Esophagus squamous epithelium (tissue), 5 donors: ENCODE data around the gene CPLANE1. TPM values are rescaled to one million over a fixed set of nuclear protein-coding genes. Genes with fewer than 3 reads are reported as not detected.

Experiments used
- DNase-seq: peaks from one replicate; lab custom pipeline; 2025; lab: John Stamatoyannopoulos, UW
- H3K27ac ChIP-seq, 4 donors: fragments of 200-600 bp; sonication (generic); one replicate each; pipeline ENCODE4 v1.5.1; 2016 to 2019; ENCODE audit warnings: mild to moderate bottlenecking in 1 of 4
- H3K27me3 ChIP-seq, 4 donors: fragments of 200-600 bp; sonication (generic); 1 replicate in 3 of 4; 2 replicates in 1 of 4; pipeline versions ENCODE4 v1.5.1 to v1.6.0; 2017 to 2021; ENCODE audit warnings: antibody characterized with exemption in 1 of 4
- H3K36me3 ChIP-seq, 3 donors: fragments of 200-600 bp; sonication (generic); one replicate each; pipeline ENCODE4 v1.5.1; 2016 to 2019
- H3K4me1 ChIP-seq, 3 donors: fragments of 200-600 bp; sonication (generic); one replicate each; pipeline ENCODE4 v1.5.1; 2017 to 2019
- H3K4me3 ChIP-seq, 4 donors: fragments of 200-600 bp; sonication (generic); 1 replicate in 3 of 4; 2 replicates in 1 of 4; pipeline ENCODE4 v1.5.1; 2016 to 2019; ENCODE audit warnings: mild to moderate bottlenecking in 2 of 4, moderate library complexity in 1 of 4
- H3K9me3 ChIP-seq, 3 donors: fragments of 200-600 bp; sonication (generic); one replicate each; pipeline ENCODE4 v1.5.1; 2016 to 2019
- POLR2A ChIP-seq, 4 donors: fragments of 450-650 bp; IDR thresholded peaks; one replicate each; pipeline ENCODE4 v1.6.1; 2017; ENCODE audit warnings: antibody characterized with exemption in 4 of 4, mild to moderate bottlenecking in 4 of 4, moderate library complexity in 3 of 4
- WGBS, 2 donors: methylation state at CpG; one replicate each; pipeline ENCODE4 v1.1.5; 2018; 5-methylcytosine and 5-hydroxymethylcytosine counted together
- intact Hi-C: fragments of 100-400 bp; cut with DNase I; formaldehyde crosslinking; loops from one replicate; pipeline ENCODE4 v1.15.0; 2022
- total RNA-seq, 4 donors: library from RNA; depleted of rRNA; stranded (reverse); fragments of >200 nt; gene quantifications; one replicate each; pipeline ENCODE4 v1.1.0, GENCODE V29; 2016
- TF ChIP-seq, protein P1 (sequence below), 6 experiments: fragments of 450-650 bp in 4 of 6; fragments of 200-600 bp in 2 of 6; sonication (generic) in 2 of 6; IDR thresholded peaks; one replicate each; pipeline ENCODE4 v1.5.1; 2016 to 2019; ENCODE audit warnings: antibody characterized with exemption in 6 of 6, mild to moderate bottlenecking in 4 of 6, moderate library complexity in 4 of 6
- donor health status: DM: yes; HTN: yes; CAD: no.

Gene CPLANE1
- total RNA-seq, 4 donors from 2014 or later: 8.0 to 17.5 (median 11.5) TPM

DNA sequence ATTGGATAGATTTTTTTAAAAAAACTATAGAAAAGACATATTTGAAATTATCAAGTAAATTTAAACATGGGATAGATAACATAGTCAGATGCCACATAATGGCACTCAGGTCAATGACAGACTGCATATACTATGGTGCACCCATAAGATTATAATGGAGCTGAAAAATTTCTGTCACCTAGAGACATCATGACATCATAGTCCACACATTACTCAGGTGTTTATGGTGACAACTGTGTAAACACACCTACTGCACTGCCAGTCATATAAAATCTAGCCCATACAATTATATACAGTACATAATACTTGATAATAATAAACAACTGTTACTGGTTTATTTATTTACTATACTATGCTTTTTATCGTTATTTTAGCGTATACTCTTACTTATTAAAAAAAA, 58.6 kb downstream of the CPLANE1 start:
- no peak for TF ChIP-seq POLR2A (IDR thresholded peaks at IDR 0.05)
- TF ChIP-seq, protein P1, sequence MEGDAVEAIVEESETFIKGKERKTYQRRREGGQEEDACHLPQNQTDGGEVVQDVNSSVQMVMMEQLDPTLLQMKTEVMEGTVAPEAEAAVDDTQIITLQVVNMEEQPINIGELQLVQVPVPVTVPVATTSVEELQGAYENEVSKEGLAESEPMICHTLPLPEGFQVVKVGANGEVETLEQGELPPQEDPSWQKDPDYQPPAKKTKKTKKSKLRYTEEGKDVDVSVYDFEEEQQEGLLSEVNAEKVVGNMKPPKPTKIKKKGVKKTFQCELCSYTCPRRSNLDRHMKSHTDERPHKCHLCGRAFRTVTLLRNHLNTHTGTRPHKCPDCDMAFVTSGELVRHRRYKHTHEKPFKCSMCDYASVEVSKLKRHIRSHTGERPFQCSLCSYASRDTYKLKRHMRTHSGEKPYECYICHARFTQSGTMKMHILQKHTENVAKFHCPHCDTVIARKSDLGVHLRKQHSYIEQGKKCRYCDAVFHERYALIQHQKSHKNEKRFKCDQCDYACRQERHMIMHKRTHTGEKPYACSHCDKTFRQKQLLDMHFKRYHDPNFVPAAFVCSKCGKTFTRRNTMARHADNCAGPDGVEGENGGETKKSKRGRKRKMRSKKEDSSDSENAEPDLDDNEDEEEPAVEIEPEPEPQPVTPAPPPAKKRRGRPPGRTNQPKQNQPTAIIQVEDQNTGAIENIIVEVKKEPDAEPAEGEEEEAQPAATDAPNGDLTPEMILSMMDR (IDR thresholded peaks at IDR 0.05): no peak
- no peak overlapping the region for H3K27ac ChIP-seq
- no peaks in the 10 kb centered on the region for H3K9me3 ChIP-seq
- peaks cover 0 to 99% (median 0%) of the 10 kb centered on the region in 3 donors for H3K36me3 ChIP-seq
- intact Hi-C loops: no loop called here
- H3K4me3 ChIP-seq: no peak overlapping the region
- DNase-seq: no peak
- WGBS, 2 donors: 95 to 100% methylated on average over 2 of the region's 2 CpGs
- no peaks in the 10 kb centered on the region for H3K4me1 ChIP-seq
- no peaks in the 10 kb centered on the region for H3K27me3 ChIP-seq

GRCh38 chr5:37189355-37189754, 59.8 kb downstream of the CPLANE1 start:
- Histone ChIP-seq H3K4me3 (no peak overlapping the region), H3K27me3 (no peaks in the 10 kb centered on the region), H3K4me1 (no peaks in the 10 kb centered on the region), H3K27ac (no peak overlapping the region), H3K9me3 (no peaks in the 10 kb centered on the region), H3K36me3 (peaks cover 0 to 98% (median 0%) of the 10 kb centered on the region in 3 donors)
- no peak for DNase-seq
- TF ChIP-seq POLR2A (IDR thresholded peaks at IDR 0.05): no peak
- TF ChIP-seq, protein P1 (IDR thresholded peaks at IDR 0.05): no peak
- intact Hi-C loops: no loop called here
- WGBS, 2 donors: 98 to 100% methylated on average over 4 of the region's 4 CpGs

DNA sequence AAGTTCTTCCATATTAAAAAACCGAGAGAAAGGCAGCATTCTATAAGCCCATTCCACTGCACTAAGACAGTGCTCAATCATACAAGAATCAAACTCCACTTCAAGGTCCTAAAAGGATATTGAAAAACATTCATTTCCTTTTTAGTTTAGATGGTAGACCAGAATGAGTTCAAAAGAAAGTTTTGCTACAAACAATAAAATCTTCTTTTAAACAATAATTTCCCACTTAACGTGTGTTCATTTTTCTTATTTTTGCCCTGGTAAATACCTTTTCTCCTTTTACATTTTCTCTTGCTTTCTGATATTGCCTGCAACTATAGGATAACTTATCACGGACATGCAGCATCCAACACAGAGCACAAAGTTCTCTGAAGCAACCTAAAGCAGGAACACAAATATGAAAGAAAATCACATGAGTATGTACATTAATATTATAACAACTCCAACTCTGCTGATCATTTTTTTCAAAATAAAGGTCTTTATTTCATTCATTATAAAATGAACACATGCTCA, 61.7 kb downstream of the CPLANE1 start:
- intact Hi-C loops: no loop called here
- H3K4me1 ChIP-seq: no peaks in the 10 kb centered on the region
- 92% methylated on average over 3 of the region's 3 CpGs for WGBS, 2 donors
- no peak for TF ChIP-seq POLR2A (IDR thresholded peaks at IDR 0.05)
- TF ChIP-seq, protein P1 (IDR thresholded peaks at IDR 0.05): no peak
- no peak for DNase-seq
- H3K27ac ChIP-seq: no peak overlapping the region
- no peak overlapping the region for H3K4me3 ChIP-seq
- H3K9me3 ChIP-seq: no peaks in the 10 kb centered on the region
- H3K36me3 ChIP-seq: peaks cover 0 to 98% (median 0%) of the 10 kb centered on the region in 3 donors
- H3K27me3 ChIP-seq: no peaks in the 10 kb centered on the region

GRCh38 chr5:37184748-37185364, 64.3 kb downstream of the CPLANE1 start:
- no peak overlapping the region for H3K27ac ChIP-seq
- intact Hi-C loops: no loop called here
- H3K4me3 ChIP-seq: no peak overlapping the region
- no peaks in the 10 kb centered on the region for H3K4me1 ChIP-seq
- no peaks in the 10 kb centered on the region for H3K9me3 ChIP-seq
- no peak for DNase-seq
- H3K36me3 ChIP-seq: peaks cover 0 to 92% (median 0%) of the 10 kb centered on the region in 3 donors
- TF ChIP-seq, protein P1 (IDR thresholded peaks at IDR 0.05): no peak
- no peaks in the 10 kb centered on the region for H3K27me3 ChIP-seq
- WGBS, 2 donors: 73 to 77% methylated on average over 4 of the region's 4 CpGs

DNA sequence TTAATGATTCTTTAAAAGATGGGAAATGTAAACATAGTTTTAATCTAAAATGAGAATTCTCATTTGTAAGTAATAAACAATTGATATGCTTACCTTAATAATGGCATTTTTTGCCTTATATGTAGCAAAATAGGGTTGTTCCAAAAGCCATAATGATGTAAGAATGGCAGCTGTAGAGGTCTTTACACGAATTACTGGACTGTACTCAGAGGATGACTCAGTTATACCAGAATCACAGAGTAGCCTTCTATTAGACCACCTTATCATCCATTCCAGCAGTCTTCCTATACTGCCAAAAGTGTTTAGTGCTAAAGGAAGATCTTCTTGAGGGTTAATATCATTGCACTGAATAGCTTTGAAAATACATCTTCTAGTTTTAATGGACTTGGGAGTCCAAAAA, 66.5 kb downstream of the CPLANE1 start:
- H3K36me3 ChIP-seq: peaks cover 0 to 90% (median 0%) of the 10 kb centered on the region in 3 donors
- TF ChIP-seq, protein P1 (IDR thresholded peaks at IDR 0.05): no peak
- TF ChIP-seq POLR2A (IDR thresholded peaks at IDR 0.05): no peak
- no peaks in the 10 kb centered on the region for H3K27me3 ChIP-seq
- DNase-seq: no peak
- no peaks in the 10 kb centered on the region for H3K4me1 ChIP-seq
- no peak overlapping the region for H3K27ac ChIP-seq
- no peak overlapping the region for H3K4me3 ChIP-seq
- H3K9me3 ChIP-seq: no peaks in the 10 kb centered on the region
- intact Hi-C loops: no loop called here
- 44 to 50% methylated on average over 1 of the region's 1 CpG for WGBS, 2 donors
